Activated CD8-positive, alpha-beta memory T cell treated with anti-CD3 and anti-CD28 coated beads, Interleukin-2, amount 50 U/mL, for 4 hours (primary cell): ENCODE data around the gene ZNF692.
A peak's percentile ranks its signal among the peaks of the same experiment; 100 is the strongest.

ENCODE experiments used
- DNase-seq: peaks from one replicate; pipeline ENCODE4 v3.0.0-alpha.2; 2020

ZNF692 gene

GRCh38 chr1:248873993-248874533 is 15.2 kb upstream of the ZNF692 start:
- peak; percentile 82 for DNase-seq

GRCh38 chr1:248873409-248873992 is 14.6 kb upstream of the ZNF692 start:
- DNase-seq = peak; percentile 90

GRCh38 chr1:248872752-248873408 is 14.0 kb upstream of the ZNF692 start:
- DNase-seq = no peak

DNA sequence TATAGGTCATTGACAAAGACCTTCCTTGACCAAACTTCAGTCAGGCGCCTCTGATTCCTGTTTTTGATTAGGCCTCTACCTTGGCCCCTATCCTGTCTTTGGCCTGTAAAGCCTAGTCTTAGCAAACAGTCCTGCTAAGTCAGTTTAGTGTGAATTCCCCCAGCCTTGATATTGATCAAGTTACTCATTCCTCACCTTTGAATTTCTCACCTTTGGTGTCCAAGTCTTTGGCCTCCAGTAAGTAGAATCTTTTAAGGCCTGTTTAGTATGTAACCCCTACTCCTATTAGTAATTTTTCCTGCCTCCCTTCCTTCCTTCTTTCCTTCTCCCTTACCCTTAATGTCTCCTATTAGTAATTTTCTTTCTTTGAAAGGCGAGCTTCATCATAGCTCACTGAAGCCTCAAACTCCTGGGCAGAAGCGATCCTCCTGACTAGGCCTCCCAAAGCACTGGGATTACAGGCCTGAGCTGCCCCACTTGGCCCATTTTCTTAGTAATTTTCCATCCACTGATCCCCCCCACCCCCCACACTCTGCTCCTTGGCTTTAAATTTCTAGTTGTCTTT is 13.0 kb upstream of the ZNF692 start:
- no peak for DNase-seq

DNA sequence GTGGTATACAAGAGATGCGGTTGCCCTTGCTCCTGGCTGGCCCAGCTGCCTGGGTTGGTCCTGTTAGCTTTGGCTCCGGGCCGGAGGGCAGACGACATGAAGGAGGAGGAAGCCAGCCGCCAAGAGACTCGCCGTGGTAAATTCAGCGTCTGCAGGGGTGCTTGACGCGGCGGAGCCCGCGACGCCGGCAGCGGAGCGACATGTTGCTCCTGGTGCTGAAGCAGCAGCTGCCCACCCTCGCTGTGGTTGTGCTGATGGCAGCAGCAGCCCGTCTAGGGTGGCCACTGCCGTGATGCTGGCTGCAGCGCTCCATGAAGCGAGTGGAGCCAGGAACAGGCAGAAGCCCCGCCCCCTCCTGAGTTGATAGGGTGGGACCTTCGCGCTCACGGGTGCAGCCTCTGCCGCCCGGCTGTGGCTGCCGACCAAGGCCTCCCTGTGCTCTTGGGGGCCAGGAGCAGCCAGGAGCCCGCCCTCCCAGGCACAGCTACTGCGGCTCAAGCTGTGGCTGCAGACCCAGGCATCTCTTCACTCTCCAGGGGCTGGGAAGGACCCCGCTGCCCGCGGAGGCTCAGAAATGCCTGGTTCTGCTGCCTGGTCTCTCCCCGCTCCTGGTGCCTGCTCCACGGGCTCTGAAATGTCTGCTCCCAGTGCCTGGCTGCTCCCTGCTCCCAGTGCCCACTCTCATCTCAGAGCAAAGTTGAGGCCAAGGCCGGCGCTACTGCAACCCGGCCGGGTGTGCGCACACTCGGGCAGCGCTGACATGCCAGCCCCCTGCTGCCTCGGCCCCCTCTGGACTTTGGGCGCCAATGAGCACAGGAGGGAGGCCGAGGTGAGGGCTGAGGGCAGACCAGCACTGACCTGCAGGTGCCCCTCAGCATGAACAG is 4.4 kb upstream of the ZNF692 start:
- DNase-seq = peak; percentile 81

- no peak for DNase-seq
Measured at GRCh38 chr1:248862695-248862997, 3.8 kb upstream of the ZNF692 start.

- DNase-seq = no peak
Measured at GRCh38 chr1:248861616-248862015, 2.7 kb upstream of the ZNF692 start.

DNA sequence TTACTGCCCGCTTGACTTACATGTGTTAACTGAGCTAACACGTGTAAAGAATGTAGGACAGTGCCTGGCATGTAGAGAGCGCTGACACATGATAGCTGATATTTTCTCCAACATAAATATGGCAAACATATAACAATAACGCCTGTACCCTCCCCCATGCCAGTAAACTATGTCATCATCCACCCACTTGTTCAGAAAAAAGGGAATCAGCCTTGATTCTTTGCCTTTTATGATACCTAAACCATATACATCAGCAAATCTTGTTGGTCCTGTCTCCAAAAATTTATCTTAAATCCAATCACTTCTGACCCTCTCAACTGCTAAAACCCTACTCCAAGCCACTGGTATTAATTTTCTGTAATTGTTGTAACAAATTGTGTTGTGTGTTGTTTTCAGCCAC is 1.1 kb upstream of the ZNF692 start:
- DNase-seq = no peak

- no peak for DNase-seq
Measured at GRCh38 chr1:248858096-248858890, 592 bp downstream of the ZNF692 start.

GRCh38 chr1:248857749-248858095 is 1.2 kb downstream of the ZNF692 start:
- DNase-seq = no peak

DNA sequence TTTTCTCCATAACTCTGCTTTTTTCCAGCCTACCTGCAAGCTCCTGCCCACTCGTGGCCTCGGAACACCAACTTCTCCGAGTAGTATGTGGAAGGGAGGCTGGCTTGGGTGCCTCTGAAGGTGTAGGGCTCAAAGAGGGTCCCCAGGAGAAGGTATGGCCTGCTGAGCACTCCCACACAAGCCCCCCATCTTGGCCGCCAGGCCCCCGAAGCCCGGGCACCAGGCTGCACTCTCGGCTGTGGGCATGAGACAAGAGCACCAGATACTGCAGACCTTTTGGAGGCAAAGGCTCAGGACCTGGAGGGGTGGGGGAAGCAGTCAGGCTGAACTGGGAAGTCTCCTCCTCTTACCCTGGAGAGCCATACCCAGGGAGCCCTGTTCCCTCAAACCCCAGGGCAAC is 1.7 kb downstream of the ZNF692 start:
- DNase-seq = no peak

- no peak for DNase-seq
Measured at GRCh38 chr1:248856176-248856575, 2.7 kb downstream of the ZNF692 start.

- DNase-seq = no peak
Measured at GRCh38 chr1:248855580-248855979, 3.3 kb downstream of the ZNF692 start.

DNA sequence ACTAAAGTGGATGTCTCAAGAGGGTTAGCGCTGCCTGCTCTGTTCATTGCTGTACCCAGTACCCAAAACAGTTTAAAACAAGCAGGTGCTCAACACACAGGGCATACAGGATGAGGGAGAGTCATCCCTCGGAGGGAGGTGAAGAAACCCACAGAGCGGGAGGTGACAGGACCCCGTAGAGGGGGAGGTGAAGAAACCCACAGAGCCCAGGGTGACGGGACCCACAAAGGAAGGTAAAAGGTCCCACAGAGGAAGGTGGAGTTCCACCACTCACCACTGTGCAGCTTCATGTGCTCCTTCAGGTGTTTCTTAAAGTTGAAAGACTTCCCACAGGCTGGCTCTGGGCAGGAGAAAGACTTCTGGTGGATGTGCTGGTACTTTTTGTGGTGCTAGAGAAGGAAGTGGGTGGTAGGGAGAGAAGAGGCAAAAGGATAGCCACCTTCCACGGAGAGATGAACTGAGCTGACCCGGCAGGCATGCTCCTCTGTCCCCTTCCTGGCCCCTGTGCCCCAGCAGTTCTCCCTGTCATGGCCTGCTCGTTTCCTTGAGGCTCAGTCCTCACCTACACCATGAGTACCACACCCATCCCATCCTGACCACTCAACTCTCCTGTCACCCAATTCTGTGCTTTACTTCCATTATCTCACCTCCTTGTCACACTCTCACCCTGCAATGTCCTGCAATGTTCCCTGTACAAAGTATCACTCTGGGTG is 5.1 kb downstream of the ZNF692 start:
- DNase-seq = peak; percentile 50

DNA sequence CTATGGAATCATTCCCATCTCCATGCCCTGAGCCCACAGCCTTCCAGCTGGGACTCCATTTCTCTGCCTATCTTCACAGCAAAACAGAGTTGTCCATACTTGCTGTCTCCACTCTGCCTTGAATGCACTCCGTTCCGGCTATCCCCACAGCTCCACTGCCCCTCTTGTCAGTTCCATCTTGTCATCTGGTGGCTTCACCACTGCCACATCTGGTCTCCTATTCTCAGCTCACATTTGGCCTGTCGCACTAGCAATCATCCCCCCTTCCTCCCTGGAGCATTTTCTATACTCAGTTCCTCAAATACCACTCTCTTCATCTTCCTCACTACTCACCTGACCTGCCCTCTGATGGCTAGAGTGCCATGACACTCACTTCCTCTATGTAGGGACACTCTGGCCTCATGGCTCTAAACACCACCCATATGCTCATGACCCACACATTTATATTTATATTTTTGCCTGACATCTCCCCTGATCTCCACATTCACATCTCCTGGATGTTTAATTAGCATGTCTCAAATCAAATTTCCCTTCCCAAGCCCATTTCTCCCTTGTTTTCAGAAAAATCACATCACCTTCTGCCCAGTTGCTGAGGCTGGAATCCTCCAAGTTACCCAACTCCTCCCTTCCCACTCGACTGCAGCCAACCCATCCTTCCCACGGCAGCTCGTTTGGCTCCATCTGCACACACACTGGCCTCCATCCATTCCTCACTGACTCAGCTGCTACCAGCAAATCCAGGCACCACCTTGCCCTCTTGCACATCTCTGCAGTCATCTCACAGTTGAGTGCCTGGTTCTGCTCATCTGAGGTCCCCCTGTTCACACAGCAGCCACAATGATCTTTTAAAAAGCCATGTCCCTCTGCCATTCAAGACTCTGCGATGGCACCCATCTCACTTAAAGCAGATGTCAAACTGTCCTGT is 6.1 kb downstream of the ZNF692 start:
- no peak for DNase-seq

DNA sequence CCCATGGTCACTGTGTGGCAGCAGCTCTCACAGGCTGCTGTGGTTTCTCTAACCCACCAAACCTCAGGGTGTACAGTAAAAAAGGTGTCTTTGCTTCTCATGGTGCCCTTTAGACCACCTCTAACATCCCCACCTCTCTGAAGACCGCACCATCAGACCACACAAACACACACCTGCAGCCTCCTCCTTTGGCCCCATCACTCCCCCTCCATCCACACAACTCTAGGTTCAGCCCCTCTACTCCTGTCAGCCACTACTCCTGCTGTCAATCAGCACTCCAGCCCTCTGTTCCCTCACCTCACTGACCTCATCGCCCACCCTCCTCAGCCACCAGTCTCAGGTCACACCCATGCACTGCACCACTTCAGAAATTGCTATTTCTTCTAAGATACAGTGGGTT is 7.5 kb downstream of the ZNF692 start:
- DNase-seq = no peak

DNA sequence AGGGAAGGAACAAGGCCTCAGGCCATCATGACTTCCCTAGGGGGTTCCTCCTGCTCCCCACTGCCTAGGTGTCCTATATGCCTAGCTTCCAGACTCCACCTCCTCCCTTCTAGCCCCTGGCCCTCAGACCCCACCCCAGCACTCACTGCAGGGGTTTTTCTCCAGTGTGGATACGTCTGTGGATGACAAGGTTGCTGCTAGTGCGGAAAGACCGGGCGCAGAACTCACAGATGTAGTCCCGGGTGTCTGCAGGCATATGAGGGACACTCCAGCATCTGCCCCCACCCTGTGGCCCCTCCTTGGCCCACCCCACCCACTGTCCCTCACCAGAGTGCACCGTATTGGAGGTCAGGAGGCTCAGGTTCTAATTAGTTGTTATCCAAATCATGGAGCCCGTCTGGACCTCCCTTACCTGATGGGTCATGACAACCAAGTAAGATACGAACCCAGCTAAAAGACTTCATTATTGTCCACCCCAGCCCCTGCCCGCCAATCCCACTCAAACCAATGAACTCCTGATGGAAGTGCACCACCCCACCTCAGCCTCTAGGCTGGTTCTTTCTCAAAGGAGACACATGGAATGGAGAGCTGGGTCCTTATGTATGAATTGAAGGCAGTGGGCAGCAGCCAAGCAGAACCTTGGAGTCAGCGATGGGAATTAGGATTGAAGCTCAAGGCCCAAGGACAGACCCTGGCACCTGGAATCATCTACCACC is 8.2 kb downstream of the ZNF692 start:
- no peak for DNase-seq

DNA sequence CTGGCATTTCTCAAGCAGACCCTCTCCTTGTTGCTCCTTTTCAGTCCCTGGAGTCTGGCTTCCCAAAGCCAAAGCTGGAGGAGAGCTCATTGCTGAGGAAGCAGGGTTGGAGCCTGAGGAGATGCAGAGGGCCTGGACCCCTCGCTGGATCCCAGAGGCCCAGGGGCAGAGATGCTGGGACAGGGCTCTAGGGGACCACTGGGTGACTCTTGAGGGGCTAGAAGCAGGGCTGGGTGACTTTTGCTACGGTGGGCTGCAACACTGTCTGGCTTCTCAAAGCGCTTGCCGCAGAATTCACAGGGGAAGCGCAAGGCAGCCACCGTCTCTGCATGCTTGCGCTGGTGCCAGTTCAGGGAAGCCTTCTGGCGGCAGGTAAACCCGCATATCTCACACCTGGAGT is 8.8 kb downstream of the ZNF692 start:
- no peak for DNase-seq

GRCh38 chr1:248849637-248850036 is 9.2 kb downstream of the ZNF692 start:
- no peak for DNase-seq

DNA sequence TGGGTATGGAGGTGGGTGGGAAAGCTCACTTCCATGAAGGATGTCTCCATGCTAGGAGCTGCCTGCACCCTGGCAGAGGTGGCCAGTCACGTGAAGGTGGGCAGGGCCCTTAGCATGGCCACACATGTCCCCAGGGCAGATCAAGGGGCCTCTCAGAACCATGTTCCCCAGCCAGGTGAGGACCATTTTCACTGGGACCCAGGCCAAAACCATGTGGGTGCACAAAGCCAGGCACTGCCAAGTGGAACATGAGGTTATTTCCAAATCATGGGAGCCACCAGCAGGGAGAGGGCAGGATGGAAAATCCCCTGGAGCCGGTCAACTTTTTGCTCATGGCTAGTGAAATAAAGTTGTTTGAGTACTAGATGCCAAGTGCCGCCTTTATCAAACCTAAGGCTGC is 9.7 kb downstream of the ZNF692 start:
- DNase-seq = no peak
